ENCODE results near the gene LAMC2.
"Not testable (repeated sequence)": the region's sequence is repeated elsewhere in the genome, so short reads cannot be mapped to it uniquely, and the experiment has no call there.

The LAMC2 gene

DNA sequence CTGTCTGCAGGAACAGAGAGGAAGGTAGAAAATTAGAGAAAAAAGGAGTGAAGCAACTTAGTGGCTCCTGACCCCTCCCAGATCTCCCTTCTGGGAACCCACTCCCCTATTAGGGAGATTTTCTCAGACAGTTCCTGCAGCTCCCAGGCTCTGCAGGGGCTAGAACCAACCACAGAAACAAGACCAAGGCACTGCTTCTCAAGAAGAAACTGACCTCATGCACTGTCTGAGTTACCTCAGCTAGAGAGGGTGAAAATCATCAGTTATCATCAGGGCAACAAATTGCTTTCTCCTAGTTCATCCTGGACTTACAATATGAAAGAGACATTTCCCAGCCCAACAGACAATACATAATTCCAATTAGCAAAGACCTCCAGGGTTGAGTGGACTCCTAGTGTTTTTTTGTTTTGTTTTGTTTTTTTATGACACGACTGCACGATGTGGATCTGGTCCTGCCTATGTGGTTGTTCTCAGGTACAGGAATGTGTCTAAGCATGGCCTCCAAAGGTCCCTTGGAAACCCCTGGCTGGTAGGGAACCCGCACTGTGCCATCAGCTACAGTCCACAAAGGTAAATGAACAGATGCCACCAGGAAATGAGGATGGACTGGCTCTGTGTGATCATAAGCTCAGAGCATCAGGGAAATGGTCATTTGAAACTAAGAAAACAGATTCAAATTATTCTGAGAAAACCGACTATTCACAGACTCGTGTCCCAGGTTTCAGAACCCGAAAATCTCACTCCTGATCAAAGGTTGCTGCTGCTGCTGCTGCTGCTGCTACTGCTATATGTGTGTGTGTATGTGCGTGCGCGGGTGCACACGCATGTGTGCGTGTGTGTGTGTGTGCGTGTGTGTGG is 65.3 kb downstream of the LAMC2 start:
- in situ Hi-C loops (cut with HindIII; ENCODE audit: low sequenced_read_pairs), result no loop called here

DNA sequence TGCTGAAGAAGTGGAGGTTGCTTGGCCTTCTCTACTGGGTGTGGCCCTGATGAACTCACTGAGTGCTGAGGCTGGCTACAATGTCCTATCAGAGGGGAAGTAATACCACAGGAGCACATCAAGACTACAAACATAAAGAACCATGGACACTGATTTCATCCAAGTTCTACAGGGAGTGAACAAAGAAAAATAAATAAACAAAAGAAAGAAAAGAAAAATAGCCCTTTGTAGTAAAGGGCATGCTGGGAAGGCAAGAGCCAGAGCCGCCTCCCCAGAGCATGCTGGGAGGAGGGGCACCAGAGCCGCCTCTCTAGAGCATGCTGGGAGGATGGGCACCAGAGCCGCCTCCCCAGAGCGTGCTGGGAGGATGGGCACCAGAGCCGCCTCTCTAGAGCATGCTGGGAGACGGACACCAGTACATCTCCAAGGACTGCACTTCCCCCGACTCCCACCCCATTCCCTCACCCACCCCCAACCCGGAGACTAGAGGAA is 65.9 kb downstream of the LAMC2 start:
- in situ Hi-C loops (cut with HindIII; ENCODE audit: low sequenced_read_pairs), result no loop called here

DNA sequence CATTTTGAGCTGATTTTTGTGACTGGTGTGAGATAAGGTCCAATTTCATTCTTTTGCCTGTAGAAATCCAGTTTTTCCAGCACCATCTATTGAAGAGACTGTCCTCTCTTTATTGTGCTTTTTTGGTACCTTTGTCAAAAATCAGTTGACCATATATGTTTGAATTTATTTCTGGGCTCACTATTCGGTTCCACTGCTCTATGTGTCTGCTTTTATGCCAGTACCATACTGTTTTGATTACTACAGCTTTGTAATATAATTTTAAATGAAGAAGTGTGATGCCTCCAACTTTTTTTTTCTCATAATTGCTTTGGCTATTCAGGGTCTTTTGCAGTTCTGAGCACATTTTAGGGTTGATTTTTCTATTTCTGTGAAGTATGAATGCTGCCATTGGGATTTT is 69.0 kb downstream of the LAMC2 start:
- in situ Hi-C loops (cut with HindIII; ENCODE audit: low sequenced_read_pairs), result no loop called here

DNA sequence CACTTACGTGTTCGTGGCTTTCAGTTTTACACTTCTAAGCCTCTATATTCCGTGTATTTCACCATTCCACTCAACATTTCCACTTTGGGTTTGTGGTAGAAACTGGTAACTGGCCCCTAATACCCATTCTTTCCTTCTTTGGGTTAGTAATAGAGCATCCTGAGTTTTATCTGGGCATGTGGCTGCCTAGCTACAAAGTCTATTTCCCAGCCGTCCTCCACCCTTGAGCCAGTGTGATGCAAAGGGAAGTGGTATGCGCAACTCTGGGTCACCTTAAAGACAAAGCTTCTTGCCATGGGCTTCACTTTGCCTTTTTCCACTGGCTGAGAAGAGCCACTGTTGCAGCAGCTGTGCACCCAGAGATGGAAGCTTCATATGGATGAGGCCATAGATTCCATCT is 73.9 kb downstream of the LAMC2 start:
- in situ Hi-C loops (cut with HindIII; ENCODE audit: low sequenced_read_pairs), result no loop called here

DNA sequence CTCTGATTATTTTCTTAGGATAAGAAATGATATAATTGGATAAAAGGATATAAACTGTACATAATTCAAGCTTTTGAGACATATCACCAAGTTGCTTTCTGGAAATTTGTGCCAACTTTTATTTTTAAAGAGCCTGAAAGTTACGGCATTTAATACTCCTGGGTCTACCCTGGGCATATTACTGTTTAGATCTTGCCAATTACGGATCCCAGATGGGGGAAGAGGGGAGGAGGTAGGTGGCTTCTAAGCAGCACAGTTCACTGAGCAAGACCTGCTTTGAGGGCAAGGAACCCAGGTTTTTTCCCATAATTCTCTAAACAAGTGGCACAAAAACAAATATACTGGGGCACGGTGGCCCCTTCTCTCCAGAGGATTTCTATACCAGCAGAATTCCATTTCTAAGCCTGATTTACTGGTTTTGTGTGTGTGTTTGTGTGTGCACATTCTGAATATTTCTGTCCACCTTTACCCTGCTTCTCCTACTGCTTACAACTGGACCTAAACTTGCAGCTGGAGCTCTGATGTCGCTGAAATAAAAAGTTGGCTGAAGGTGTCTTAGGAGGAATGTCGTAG is 76.7 kb downstream of the LAMC2 start:
- in situ Hi-C loops (cut with HindIII; ENCODE audit: low sequenced_read_pairs), result no loop called here

DNA sequence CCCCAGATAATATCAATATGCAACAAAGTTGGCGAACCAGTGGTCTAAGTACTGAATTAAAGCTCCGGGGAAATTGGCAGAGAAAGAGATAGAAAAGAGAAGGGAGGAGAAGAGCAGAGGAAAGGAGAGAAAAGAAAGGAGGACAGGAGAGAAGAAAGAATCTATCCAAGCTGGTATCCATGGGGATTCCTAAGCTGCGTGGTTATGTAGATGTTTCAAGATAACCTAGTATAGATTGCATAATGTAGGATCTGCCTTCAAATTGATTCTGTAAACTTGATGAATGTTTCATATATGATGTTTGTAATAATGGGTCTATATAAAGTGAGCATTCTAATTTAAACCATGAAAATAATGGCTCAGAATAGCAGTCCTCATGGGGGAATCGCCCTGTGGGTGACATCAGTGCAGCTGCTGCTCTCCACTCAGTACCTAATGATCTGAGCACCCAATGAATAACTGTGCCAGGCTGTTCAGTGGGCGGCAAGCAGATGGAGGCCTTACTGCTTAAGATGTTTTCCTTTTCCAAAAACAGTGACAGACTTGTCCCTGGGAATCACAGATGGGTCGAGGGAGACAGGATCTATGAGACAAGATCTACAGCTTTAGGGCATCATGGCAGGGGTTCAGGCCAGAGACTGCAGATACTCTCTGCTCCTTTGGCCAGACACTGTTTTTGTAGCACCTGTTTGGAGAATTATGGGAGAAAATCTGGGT is 78.0 kb downstream of the LAMC2 start:
- in situ Hi-C loops (cut with HindIII; ENCODE audit: low sequenced_read_pairs), result no loop called here

DNA sequence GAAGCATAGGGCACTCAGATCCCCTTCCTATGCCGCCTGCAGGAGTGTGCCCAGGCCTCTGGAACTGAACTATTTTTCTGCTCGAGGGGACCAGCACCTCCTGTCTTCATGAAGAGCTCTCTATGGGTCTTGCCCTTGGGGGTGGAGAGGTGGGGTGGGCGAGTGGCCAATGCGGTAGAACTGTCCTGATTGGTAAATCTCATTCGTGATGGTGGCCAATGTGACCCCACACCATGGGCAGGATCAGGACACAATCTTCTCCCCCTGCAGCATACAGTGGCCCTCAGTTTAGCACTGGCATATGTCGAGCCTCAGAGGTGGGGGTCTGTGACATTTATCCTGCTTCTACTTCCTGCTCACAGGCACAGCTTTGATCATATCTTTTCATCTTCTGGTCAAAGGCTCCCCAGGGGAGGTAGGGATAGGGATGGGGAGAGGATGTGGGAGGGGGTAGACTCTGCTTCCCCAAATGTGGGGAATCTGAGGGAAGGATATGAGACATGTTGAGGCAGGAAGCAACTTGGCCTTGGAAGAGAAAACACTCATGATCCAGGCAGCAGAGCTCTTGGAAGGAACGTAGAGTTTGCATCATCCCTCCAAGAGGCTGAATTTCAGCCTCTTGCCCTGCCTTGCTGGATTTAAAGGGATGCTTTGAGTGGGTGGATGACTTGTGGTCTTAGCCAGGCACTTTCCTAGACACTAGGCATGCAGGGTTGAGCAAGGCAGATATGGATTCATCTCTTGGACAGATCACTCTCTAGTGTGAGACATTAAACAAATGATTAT is 81.8 kb downstream of the LAMC2 start:
- in situ Hi-C loops (cut with HindIII; ENCODE audit: low sequenced_read_pairs), result no loop called here

DNA sequence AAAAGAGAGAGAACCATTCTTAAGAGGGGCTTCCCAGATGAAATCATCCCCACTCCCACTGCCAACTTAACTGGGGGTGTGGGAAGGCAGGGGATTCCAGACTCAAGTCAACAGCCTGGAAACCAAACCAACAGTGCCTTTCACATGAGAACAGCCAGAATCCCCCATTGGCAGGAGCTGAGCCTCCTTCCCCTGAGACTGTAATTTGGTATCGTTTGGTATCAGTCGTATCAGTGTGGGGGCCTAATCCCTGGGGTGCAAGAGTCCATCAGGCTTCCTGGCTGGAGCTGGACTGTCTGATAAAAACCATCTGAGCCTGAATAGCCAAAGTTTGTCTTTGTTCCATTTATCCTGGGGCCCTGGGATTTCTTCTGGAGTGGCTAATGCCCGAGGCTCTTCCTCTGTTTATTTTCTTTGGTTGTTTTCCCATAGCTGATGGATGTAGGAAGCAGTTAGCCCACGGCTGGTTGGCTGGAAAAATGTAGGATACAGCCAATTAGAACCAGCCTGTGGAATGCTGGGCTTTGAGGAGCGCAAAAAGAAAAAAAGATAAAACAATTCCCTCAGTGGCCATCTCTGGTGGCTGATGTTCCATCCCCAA is 84.6 kb downstream of the LAMC2 start:
- in situ Hi-C loops (cut with HindIII; ENCODE audit: low sequenced_read_pairs), result no loop called here

DNA sequence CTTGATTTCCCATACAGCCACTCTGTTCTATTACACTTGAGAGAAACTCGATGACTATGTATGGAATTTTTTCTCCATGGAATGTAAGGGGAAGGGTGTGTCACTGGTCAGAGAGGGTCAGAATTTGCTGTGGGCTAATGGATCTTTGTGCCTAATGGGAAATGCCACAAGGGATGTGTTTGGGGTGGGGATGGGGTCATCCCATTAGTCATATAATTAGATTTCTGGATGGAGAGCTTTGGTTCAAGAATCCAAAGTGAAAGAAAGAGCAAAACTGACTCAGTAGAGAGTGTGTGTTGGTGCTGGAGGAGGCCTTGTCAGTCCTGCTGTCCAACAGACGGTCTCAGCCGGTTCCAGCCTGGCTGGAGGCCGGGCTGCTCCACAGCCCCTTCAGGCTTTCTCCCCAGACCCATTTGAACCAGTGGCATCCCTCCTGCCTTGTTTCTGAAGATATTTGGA is 86.4 kb downstream of the LAMC2 start:
- in situ Hi-C loops (cut with HindIII; ENCODE audit: low sequenced_read_pairs), result no loop called here

DNA sequence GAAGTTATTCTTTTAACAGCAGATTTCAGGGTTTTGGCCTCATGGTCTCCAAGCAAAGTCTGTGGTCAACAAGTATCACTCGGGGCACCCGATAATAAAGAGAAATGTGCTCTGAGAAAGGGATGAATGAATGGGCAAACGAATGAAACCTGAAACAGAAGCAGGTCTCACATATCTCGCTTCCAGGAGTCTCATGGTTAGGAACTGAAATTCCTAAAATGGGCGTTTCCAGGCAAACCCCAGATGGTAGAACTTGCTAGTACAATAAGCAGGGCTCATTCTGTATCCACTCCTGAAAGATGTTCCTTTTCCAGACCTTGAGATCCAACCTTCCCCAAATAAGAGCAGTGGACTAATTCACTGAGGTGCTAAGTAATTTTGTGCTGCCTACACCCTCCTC is 87.2 kb downstream of the LAMC2 start:
- in situ Hi-C loops (cut with HindIII; ENCODE audit: low sequenced_read_pairs), result no loop called here

DNA sequence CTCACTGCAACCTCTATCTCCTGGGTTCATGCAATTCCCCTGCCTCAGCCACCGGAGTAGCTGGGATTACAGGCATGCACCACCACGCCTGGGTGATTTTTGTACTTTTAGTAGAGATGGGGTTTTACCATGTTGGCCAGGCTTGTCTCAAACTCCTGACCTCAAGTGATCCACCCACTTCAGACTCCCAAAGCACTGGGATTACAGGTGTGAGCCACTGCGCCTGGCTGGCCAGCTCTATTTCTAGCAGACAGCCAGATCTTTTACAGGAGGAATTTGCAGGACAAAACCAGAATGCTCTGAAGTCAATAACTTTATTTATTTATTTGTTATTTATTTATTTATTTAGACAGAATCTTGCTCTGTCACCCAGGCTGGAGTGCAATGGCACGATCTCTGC is 87.9 kb downstream of the LAMC2 start:
- in situ Hi-C loops (cut with HindIII; ENCODE audit: low sequenced_read_pairs), result not testable (repeated sequence)

DNA sequence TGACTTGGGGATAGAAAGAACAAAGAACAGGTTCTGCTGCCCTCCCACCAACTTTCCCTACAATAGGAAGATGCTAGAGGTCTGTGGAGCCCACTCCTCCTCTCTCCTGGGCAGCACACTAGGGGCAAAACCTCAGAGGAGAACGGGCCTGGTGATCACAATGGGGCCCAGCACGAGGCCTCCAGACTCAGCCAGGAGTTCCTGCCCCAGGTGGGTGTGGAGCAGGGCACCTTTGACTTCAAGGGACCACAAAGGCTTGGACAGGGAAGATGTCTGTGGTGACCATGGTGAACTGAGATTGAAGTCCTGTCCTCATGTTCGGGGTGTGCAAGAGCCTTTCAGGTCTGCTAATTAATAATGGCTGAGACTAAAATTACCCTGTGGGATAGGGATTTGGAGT is 88.8 kb downstream of the LAMC2 start:
- in situ Hi-C loops (cut with HindIII; ENCODE audit: low sequenced_read_pairs), result no loop called here

DNA sequence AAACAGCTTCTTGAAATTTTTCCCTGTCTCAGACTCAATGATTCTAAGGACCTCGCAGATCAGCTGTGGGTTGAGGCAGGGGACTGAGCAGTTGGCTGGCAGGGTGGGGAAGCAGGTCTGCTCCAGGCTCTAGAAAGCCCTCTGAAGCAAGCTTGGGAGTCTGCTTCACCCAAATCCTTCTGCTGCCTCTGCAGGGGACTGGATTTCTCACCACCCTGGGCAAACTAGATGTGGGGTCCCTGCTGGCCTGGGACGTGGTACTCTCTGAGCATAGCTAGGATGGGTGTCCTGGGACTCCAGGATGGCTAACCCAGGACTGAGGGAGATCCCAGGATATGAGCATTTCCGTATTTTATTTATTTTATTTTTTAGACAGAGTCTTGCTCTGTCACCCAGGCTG is 89.3 kb downstream of the LAMC2 start:
- in situ Hi-C loops (cut with HindIII; ENCODE audit: low sequenced_read_pairs), result no loop called here

DNA sequence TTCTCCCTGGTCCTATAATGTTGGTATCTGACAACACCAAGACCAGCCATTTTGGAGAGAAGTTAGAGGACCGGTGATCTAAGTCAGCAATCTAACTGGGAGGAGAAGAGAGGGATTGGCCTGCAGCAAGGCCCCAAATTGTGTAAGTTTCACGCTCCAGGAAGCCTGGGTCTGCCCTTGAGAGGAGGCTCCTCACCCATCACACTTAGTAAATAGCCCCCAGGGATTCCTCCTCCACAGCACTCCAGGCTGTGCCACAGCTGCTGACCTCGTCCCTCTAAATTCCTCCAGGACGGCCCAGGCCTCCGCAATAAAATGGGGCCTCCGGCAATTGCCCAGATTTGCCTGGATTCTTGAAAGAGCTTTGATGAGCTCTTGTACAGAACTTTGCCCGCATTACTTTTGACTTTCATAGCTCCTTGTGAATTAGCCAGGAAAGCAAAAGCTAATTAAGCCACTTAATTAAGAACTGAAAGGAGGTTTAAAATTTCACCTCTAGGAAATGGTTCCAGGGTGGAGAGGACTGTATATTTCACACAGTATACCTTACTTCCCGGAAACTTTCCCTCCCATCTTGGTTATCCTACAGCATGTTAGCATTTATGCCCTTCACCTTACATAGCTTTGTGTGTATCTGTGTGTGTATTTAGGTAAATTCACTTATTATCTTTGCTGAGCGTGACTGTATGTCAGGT is 90.5 kb downstream of the LAMC2 start:
- in situ Hi-C loops (cut with HindIII; ENCODE audit: low sequenced_read_pairs), result no loop called here

DNA sequence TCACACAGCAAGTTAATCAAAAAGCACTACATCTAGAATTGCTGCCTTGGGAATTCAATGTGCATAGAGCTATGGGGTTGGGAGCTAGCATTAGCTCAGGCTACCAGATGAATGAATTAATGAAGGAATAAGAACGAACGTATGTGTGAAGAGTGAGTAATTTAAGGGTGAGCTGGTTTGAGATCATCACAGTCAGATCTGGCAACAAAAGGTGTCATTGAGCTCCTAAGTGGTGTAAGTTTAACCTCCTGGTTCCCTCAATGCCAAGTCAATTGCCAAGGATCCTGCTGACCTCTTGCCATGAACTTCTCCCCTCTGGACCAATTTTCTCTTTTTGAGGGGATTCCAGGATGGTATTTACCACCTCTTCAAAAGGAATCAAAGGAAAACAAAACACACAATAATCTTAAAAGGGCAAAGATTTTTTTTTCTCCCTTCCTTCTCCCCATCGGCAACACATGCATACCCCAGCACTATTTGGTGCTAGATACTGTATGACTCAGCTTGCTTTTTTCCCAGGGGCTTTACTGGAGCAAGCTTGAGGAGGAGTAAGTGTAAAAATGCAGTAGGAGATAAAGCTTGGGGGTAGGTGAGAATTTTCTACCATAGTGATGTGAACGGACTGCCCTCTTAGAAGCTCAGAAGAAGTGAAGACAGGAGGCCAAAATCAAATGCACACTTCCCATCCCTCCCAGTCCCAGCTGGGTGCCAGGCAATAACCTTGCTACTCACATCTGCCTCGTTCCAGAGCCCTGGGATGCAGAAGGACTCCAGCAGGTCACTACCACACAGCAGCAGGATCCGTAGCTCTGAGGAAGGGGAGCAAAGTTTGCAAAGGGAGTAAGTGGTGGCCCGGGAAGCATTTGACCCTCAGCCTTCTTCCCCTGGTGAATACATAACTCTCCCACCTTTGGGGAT is 92.0 kb downstream of the LAMC2 start:
- in situ Hi-C loops (cut with HindIII; ENCODE audit: low sequenced_read_pairs), result no loop called here

DNA sequence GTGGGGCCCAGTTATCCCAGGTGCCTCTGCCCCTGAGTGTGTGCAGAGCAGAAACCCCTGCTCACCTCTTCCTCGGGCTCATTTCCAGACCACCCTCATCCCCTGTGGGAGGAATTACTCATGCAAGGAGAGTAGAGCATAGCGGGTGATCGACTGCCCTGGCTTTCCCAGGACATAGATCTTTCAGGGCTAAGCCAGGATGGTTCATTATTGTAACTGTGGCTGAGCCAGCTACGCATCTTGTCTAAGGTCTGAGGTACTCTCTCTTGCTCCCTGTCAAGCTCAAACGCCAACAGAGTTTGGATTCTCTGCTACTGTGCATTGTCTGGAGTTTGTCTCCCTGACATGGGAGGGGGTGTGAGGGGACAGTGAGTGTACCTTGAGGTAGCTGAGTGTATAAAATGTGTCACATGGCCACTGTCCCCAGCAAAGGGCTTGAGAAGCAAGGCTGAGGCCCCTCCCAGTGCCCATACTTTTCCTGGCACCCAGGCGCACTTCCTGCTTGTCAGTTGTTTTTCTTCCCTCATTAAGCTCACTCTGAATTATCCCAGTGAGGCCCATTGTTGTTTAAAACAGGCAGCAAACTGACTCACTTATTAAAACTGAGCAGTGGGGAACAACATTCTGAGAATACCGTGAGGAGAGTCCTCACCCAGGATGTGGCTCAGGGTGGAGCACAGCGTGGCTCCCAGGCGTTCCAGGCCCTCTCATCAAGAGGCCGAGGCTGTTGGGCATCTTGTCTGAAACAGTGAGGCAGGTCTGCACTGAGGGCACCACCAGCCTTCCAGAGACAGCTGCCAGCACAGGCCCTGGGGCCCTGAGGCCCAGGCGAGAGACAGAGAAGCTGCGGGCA is 92.9 kb downstream of the LAMC2 start:
- in situ Hi-C loops (cut with HindIII; ENCODE audit: low sequenced_read_pairs), result no loop called here

DNA sequence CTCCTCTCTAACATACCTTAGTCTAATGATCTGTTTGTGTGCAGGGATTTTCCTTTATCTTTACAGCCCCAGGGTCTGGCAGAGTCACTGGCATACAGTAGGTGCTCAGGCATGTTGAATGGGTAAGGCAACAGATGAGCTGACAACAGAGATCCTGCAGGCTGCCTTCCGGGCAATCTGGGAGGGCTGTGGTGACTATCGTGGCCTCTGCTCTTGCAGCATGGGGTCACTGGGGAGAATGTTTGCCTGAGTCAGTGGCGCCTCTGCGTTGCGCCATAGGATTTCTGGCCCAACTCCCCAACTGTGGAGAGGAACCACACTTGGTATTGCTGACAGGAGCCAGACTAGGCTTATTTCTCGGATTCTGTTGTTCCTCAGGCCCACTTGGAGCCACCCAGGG is 93.8 kb downstream of the LAMC2 start:
- in situ Hi-C loops (cut with HindIII; ENCODE audit: low sequenced_read_pairs), result no loop called here

DNA sequence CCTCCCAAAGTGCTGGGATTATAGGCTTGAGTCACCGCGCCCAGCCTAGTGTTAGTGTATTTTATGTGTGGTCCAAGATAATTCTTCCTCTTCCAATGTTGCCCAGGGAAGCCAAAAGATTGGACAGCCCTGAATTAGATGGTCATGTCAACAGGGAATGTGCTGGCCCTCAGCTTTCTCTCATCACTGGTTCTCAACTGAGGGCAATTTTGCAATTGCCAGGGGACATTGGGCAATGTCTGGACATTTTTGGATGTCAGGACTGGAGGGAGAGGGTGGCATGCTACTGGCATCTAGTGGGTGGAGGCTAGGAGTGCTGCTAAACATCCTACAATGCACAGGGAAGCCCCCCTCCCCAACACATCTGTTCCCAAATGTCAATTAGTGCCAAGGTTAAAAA is 95.0 kb downstream of the LAMC2 start:
- in situ Hi-C loops (cut with HindIII; ENCODE audit: low sequenced_read_pairs), result no loop called here
